Mucosa of stomach (tissue), 1 donor: Measurements from ENCODE around the gene KSR2.

ENCODE experiments used
- H3K27me3 ChIP-seq: one replicate; pipeline ENCODE4 v1.7.0; 2013; ENCODE audit warnings: mild to moderate bottlenecking, low read length; ENCODE audit not compliant: control insufficient read depth, insufficient read depth
- H3K36me3 ChIP-seq: one replicate; pipeline ENCODE4 v1.7.0; 2013; ENCODE audit warnings: low read length; ENCODE audit not compliant: control insufficient read depth, insufficient read depth
- H3K4me1 ChIP-seq: one replicate; pipeline ENCODE4 v1.7.0; 2013; ENCODE audit warnings: mild to moderate bottlenecking, low read length; ENCODE audit not compliant: control insufficient read depth, insufficient read depth
- H3K4me3 ChIP-seq: one replicate; pipeline ENCODE4 v1.7.0; 2013; ENCODE audit warnings: low read length
- H3K9ac ChIP-seq: one replicate; pipeline ENCODE4 v1.7.0; 2013; ENCODE audit warnings: mild to moderate bottlenecking, low read length, moderate library complexity
- H3K9me3 ChIP-seq: one replicate; pipeline ENCODE4 v1.7.0; 2013; ENCODE audit warnings: mild to moderate bottlenecking, low read length, moderate library complexity; ENCODE audit not compliant: control insufficient read depth
- donor health status: Pancreatic carcinoma.

The KSR2 gene

GRCh38 chr12:117587631-117588287 lies 381.0 kb downstream of the KSR2 start:
- no peak overlapping the region for H3K4me3 ChIP-seq
- no peak overlapping the region for H3K9ac ChIP-seq
- H3K27me3 ChIP-seq = no peaks in the 10 kb centered on the region
- H3K36me3 ChIP-seq = no peaks in the 10 kb centered on the region
- no peaks in the 10 kb centered on the region for H3K9me3 ChIP-seq
- no peaks in the 10 kb centered on the region for H3K4me1 ChIP-seq

- Histone ChIP-seq H3K9me3 (no peaks in the 10 kb centered on the region), H3K36me3 (no peaks in the 10 kb centered on the region), H3K4me1 (no peaks in the 10 kb centered on the region), H3K4me3 (no peak overlapping the region), H3K27me3 (no peaks in the 10 kb centered on the region), H3K9ac (no peak overlapping the region)
Measured at GRCh38 chr12:117583677-117584225, 385.0 kb downstream of the KSR2 start.

GRCh38 chr12:117583092-117583491 lies 385.7 kb downstream of the KSR2 start:
- Histone ChIP-seq H3K27me3 (no peaks in the 10 kb centered on the region), H3K36me3 (no peaks in the 10 kb centered on the region), H3K9ac (no peak overlapping the region), H3K9me3 (no peaks in the 10 kb centered on the region), H3K4me1 (no peaks in the 10 kb centered on the region), H3K4me3 (no peak overlapping the region)

GRCh38 chr12:117582135-117582784 lies 386.5 kb downstream of the KSR2 start:
- no peaks in the 10 kb centered on the region for H3K27me3 ChIP-seq
- no peak overlapping the region for H3K4me3 ChIP-seq
- no peaks in the 10 kb centered on the region for H3K4me1 ChIP-seq
- no peaks in the 10 kb centered on the region for H3K9me3 ChIP-seq
- no peaks in the 10 kb centered on the region for H3K36me3 ChIP-seq
- H3K9ac ChIP-seq = no peak overlapping the region

- H3K27me3 ChIP-seq = no peaks in the 10 kb centered on the region
- H3K9ac ChIP-seq = no peak overlapping the region
- no peaks in the 10 kb centered on the region for H3K36me3 ChIP-seq
- H3K4me1 ChIP-seq = no peaks in the 10 kb centered on the region
- no peaks in the 10 kb centered on the region for H3K9me3 ChIP-seq
- H3K4me3 ChIP-seq = no peak overlapping the region
Measured at GRCh38 chr12:117580718-117581062, 388.1 kb downstream of the KSR2 start.

- Histone ChIP-seq H3K9ac (no peak overlapping the region), H3K27me3 (no peaks in the 10 kb centered on the region), H3K36me3 (no peaks in the 10 kb centered on the region), H3K9me3 (no peaks in the 10 kb centered on the region), H3K4me1 (no peaks in the 10 kb centered on the region), H3K4me3 (no peak overlapping the region)
Measured at GRCh38 chr12:117580015-117580717, 388.6 kb downstream of the KSR2 start.

GRCh38 chr12:117577122-117577657 lies 391.6 kb downstream of the KSR2 start:
- H3K9me3 ChIP-seq = no peaks in the 10 kb centered on the region
- no peak overlapping the region for H3K9ac ChIP-seq
- H3K27me3 ChIP-seq = no peaks in the 10 kb centered on the region
- H3K4me3 ChIP-seq = no peak overlapping the region
- H3K36me3 ChIP-seq = no peaks in the 10 kb centered on the region
- no peaks in the 10 kb centered on the region for H3K4me1 ChIP-seq

- H3K9ac ChIP-seq = no peak overlapping the region
- H3K36me3 ChIP-seq = no peaks in the 10 kb centered on the region
- no peak overlapping the region for H3K4me3 ChIP-seq
- H3K4me1 ChIP-seq = no peaks in the 10 kb centered on the region
- H3K27me3 ChIP-seq = no peaks in the 10 kb centered on the region
- H3K9me3 ChIP-seq = no peaks in the 10 kb centered on the region
Measured at GRCh38 chr12:117576053-117576452, 392.7 kb downstream of the KSR2 start.

GRCh38 chr12:117574655-117575054 lies 394.1 kb downstream of the KSR2 start:
- H3K9ac ChIP-seq = no peak overlapping the region
- no peaks in the 10 kb centered on the region for H3K27me3 ChIP-seq
- H3K36me3 ChIP-seq = no peaks in the 10 kb centered on the region
- no peak overlapping the region for H3K4me3 ChIP-seq
- H3K9me3 ChIP-seq = no peaks in the 10 kb centered on the region
- no peaks in the 10 kb centered on the region for H3K4me1 ChIP-seq

- H3K27me3 ChIP-seq = no peaks in the 10 kb centered on the region
- H3K36me3 ChIP-seq = no peaks in the 10 kb centered on the region
- no peak overlapping the region for H3K4me3 ChIP-seq
- H3K9ac ChIP-seq = no peak overlapping the region
- H3K4me1 ChIP-seq = no peaks in the 10 kb centered on the region
- no peaks in the 10 kb centered on the region for H3K9me3 ChIP-seq
Measured at GRCh38 chr12:117572755-117573154, 396.0 kb downstream of the KSR2 start.

- Histone ChIP-seq H3K9ac (no peak overlapping the region), H3K36me3 (no peaks in the 10 kb centered on the region), H3K27me3 (no peaks in the 10 kb centered on the region), H3K4me1 (no peaks in the 10 kb centered on the region), H3K9me3 (no peaks in the 10 kb centered on the region), H3K4me3 (no peak overlapping the region)
Measured at GRCh38 chr12:117571321-117571720, 397.5 kb downstream of the KSR2 start.

- no peaks in the 10 kb centered on the region for H3K27me3 ChIP-seq
- no peaks in the 10 kb centered on the region for H3K36me3 ChIP-seq
- no peaks in the 10 kb centered on the region for H3K4me1 ChIP-seq
- H3K9ac ChIP-seq = no peak overlapping the region
- H3K4me3 ChIP-seq = no peak overlapping the region
- H3K9me3 ChIP-seq = no peaks in the 10 kb centered on the region
Measured at GRCh38 chr12:117570608-117571007, 398.2 kb downstream of the KSR2 start.
